H1 (cell line): ENCODE measurements around the gene PTPRG. TPM values are rescaled to one million over a fixed set of nuclear protein-coding genes. Genes with fewer than 3 reads are reported as not detected.
"Not testable (repeated sequence)": the region's sequence is repeated elsewhere in the genome, so short reads cannot be mapped to it uniquely, and the experiment has no call there.

Experiments
- CTCF ChIA-PET: fragments of 300-600 bp; sonication (Branson Sonifier 250); formaldehyde crosslinking; loops from one replicate; lab custom pipeline; 2021; ENCODE audit not compliant: partially characterized antibody; lab: Charles Lee
- POLR2A ChIA-PET: fragments of 300-600 bp; sonication (Branson Sonifier 250); formaldehyde crosslinking; loops from one replicate; lab custom pipeline; 2021; ENCODE audit warnings: inconsistent platforms; ENCODE audit not compliant: partially characterized antibody; lab: Charles Lee
- DNase-seq, 2 experiments: peaks; one replicate each; pipeline versions ENCODE4 v3.0.0 to v3.0.0-alpha.2; 2010 to 2022; ENCODE audit warnings: low spot score in 2 of 2, low read depth in 1 of 2, mixed read lengths in 1 of 2
- FAIRE-seq: peaks from 2 replicates; lab custom pipeline; 2011; peaks lifted over from hg19 to GRCh38; lab: Jason Lieb, UNC
- H2AFZ ChIP-seq: 2 replicates; pipeline ENCODE4 v1.8.1; 2012; ENCODE audit warnings: low read length, inconsistent platforms
- H2AK5ac ChIP-seq: 2 replicates; pipeline ENCODE4 v1.6.1; 2013; ENCODE audit warnings: low read depth, low read length
- H2BK120ac ChIP-seq: replicated peaks from 2 replicates; pipeline ENCODE3; 2013; ENCODE audit warnings: low read depth, low read length, inconsistent platforms
- H2BK12ac ChIP-seq: 2 replicates; pipeline ENCODE4 v1.6.1; 2013; ENCODE audit warnings: low read depth, low read length
- H2BK15ac ChIP-seq: 2 replicates; pipeline ENCODE4 v1.6.1; 2013; ENCODE audit warnings: low read length
- H2BK20ac ChIP-seq: 2 replicates; pipeline ENCODE4 v1.6.1; 2013; ENCODE audit warnings: low read length
- H2BK5ac ChIP-seq: 2 replicates; pipeline ENCODE4 v1.6.1; 2013; ENCODE audit warnings: low read depth, low read length
- H3K14ac ChIP-seq: 2 replicates; pipeline ENCODE4 v1.6.1; 2013; ENCODE audit warnings: inconsistent platforms; ENCODE audit not compliant: insufficient read length
- H3K18ac ChIP-seq: 2 replicates; pipeline ENCODE4 v1.6.1; 2013; ENCODE audit warnings: low read length; ENCODE audit errors: extremely low read depth
- H3K23ac ChIP-seq: 2 replicates; pipeline ENCODE4 v1.6.1; 2013; ENCODE audit warnings: inconsistent platforms; ENCODE audit not compliant: insufficient read length
- H3K23me2 ChIP-seq: 2 replicates; pipeline ENCODE4 v1.6.1; 2013; ENCODE audit warnings: low read depth, low read length
- H3K27ac ChIP-seq: 2 replicates; pipeline ENCODE4 v1.6.1; 2011; ENCODE audit warnings: low read depth, low read length, inconsistent platforms
- H3K27me3 ChIP-seq, 4 experiments: replicated peaks in 1 of 4; 1 replicate in 1 of 4; 2 replicates in 3 of 4; pipeline versions ENCODE4 v1.6.1 to v1.8.1; 2011 to 2013; ENCODE audit warnings: low read length in 3 of 4, mild to moderate bottlenecking in 3 of 4, inconsistent platforms in 2 of 4, mixed read lengths in 2 of 4, moderate library complexity in 1 of 4; ENCODE audit not compliant: control insufficient read depth in 3 of 4, insufficient read depth in 3 of 4; ENCODE audit errors: extremely low read depth in 1 of 4
- H3K36me3 ChIP-seq, 4 experiments: 2 replicates each; pipeline versions ENCODE4 v1.6.1 to v1.8.1; 2011 to 2013; ENCODE audit warnings: mild to moderate bottlenecking in 4 of 4, low read length in 3 of 4, moderate library complexity in 2 of 4, control low read depth in 1 of 4, inconsistent platforms in 1 of 4; ENCODE audit not compliant: insufficient read depth in 4 of 4, control insufficient read depth in 2 of 4
- H3K4ac ChIP-seq: replicated peaks from 2 replicates; pipeline ENCODE3; 2013; ENCODE audit warnings: low read length, low read depth, mixed read lengths, inconsistent platforms; ENCODE audit not compliant: insufficient read length
- H3K4me1 ChIP-seq, 4 experiments: replicated peaks in 1 of 4; 1 replicate in 1 of 4; 2 replicates in 3 of 4; pipeline versions ENCODE4 v1.6.1 to v1.8.1; 2011 to 2013; ENCODE audit warnings: low read length in 3 of 4, inconsistent platforms in 2 of 4, mixed read lengths in 1 of 4; ENCODE audit not compliant: insufficient read depth in 4 of 4, control insufficient read depth in 3 of 4
- H3K4me2 ChIP-seq, 2 experiments: 2 replicates each; pipeline versions ENCODE4 v1.6.1 to v1.8.1; 2011 to 2013; ENCODE audit warnings: low read depth in 2 of 2, low read length in 2 of 2, control low read depth in 1 of 2, inconsistent platforms in 1 of 2, mild to moderate bottlenecking in 1 of 2; ENCODE audit not compliant: insufficient read depth in 1 of 2
- H3K4me3 ChIP-seq, 4 experiments: fragments of 200-600, 300-600 bp in 1 of 4; sonication (generic), shearing (Covaris generic), sonication (Bioruptor Twin) in 1 of 4; 2 replicates each; pipeline versions ENCODE4 v1.5.1 to v1.8.1; 2011 to 2016; ENCODE audit warnings: low read length in 4 of 4, low read depth in 3 of 4, control low read depth in 2 of 4, inconsistent platforms in 2 of 4, mild to moderate bottlenecking in 2 of 4, mixed read lengths in 1 of 4, moderate library complexity in 1 of 4; ENCODE audit not compliant: insufficient read depth in 2 of 4; ENCODE audit errors: extremely low read depth in 1 of 4
- H3K56ac ChIP-seq: replicated peaks from 2 replicates; pipeline ENCODE3; 2013; ENCODE audit warnings: low read depth, mild to moderate bottlenecking, mixed read lengths, low read length, inconsistent platforms; ENCODE audit not compliant: insufficient read length
- H3K79me1 ChIP-seq: 2 replicates; pipeline ENCODE4 v1.6.1; 2013; ENCODE audit warnings: low read depth, low read length, control low read depth
- H3K79me2 ChIP-seq, 2 experiments: 2 replicates each; pipeline versions ENCODE4 v1.6.1 to v1.8.1; 2012 to 2013; ENCODE audit warnings: low read length in 2 of 2, mild to moderate bottlenecking in 2 of 2, inconsistent platforms in 1 of 2; ENCODE audit not compliant: insufficient read depth in 2 of 2, control insufficient read depth in 1 of 2
- H3K9ac ChIP-seq, 4 experiments: replicated peaks in 1 of 4; 1 replicate in 1 of 4; 2 replicates in 3 of 4; pipeline versions ENCODE4 v1.6.1 to v1.8.1; 2011 to 2013; ENCODE audit warnings: low read depth in 3 of 4, low read length in 3 of 4, control low read depth in 2 of 4, mild to moderate bottlenecking in 2 of 4, moderate library complexity in 2 of 4, inconsistent platforms in 1 of 4; ENCODE audit errors: extremely low read depth in 1 of 4
- H3K9me3 ChIP-seq, 2 experiments: 2 replicates each; pipeline versions ENCODE4 v1.6.1 to v1.8.1; 2012 to 2013; ENCODE audit warnings: mild to moderate bottlenecking in 2 of 2, moderate library complexity in 2 of 2, control low read depth in 1 of 2, inconsistent platforms in 1 of 2, low read depth in 1 of 2, low read length in 1 of 2, mixed read lengths in 1 of 2; ENCODE audit not compliant: insufficient read depth in 2 of 2
- H4K20me1 ChIP-seq, 2 experiments: replicated peaks in 1 of 2; 2 replicates each; pipeline versions ENCODE3 to v1.8.1; 2011 to 2013; ENCODE audit warnings: inconsistent platforms in 2 of 2, low read length in 2 of 2, mild to moderate bottlenecking in 1 of 2; ENCODE audit not compliant: insufficient read depth in 2 of 2, control insufficient read depth in 1 of 2
- H4K5ac ChIP-seq: 2 replicates; pipeline ENCODE4 v1.6.1; 2013; ENCODE audit warnings: low read length, low read depth, mixed read lengths, inconsistent platforms; ENCODE audit not compliant: insufficient read length
- H4K8ac ChIP-seq: 2 replicates; pipeline ENCODE4 v1.8.0; 2013; ENCODE audit warnings: mild to moderate bottlenecking, moderate library complexity, low read length, inconsistent platforms; ENCODE audit not compliant: insufficient read depth; ENCODE audit errors: extremely low read depth
- H4K91ac ChIP-seq: replicated peaks from 2 replicates; pipeline ENCODE3; 2013; ENCODE audit warnings: low read length, mixed read lengths, inconsistent platforms; ENCODE audit not compliant: insufficient read length
- WGBS, 2 experiments: shearing (Covaris generic) in 1 of 2; methylation state at CpG; one replicate each; pipeline versions ENCODE4 v1.1.6 to v1.1.7; 2013 to 2015; ENCODE audit warnings: low lambda C conversion rate in 2 of 2, mixed read lengths in 2 of 2, inconsistent platforms in 1 of 2, low coverage in 1 of 2, missing lambda C conversion rate in 1 of 2; ENCODE audit not compliant: insufficient replicate concordance in 2 of 2, insufficient coverage in 1 of 2, insufficient read length in 1 of 2; ENCODE audit errors: extremely low coverage in 1 of 2, missing lambda C conversion rate in 1 of 2; 5-methylcytosine and 5-hydroxymethylcytosine counted together
- polyA plus RNA-seq, 7 experiments: library from polyadenylated mRNA; depleted of rRNA in 3 of 7; stranded (reverse) in 5 of 7; unstranded in 2 of 7; fragments of >200 nt in 5 of 7; fragments of 200-250 nt in 2 of 7; gene quantifications; 1 replicate in 5 of 7; 2 replicates in 1 of 7; 4 replicates in 1 of 7; pipeline versions ENCODE4 v1.2.1 to v1.2.3, GENCODE V29; 2011 to 2013; ENCODE audit warnings: missing spikeins in 2 of 7, mixed read lengths in 2 of 7
- total RNA-seq: library from RNA; stranded (reverse); fragmentation: NEBNext Ultra II Directional; extraction: Animal tissue kit (Norgen Biotek cat#: 25700); gene quantifications from 2 replicates; pipeline ENCODE4 v1.2.1, GENCODE V29; 2021

Gene PTPRG
- total and polyA plus RNA-seq, 2 of the 8 experiments (the other 6 are each of a cell fraction or from before 2014, with no cell fraction given), result 23.3 to 96.2 TPM

DNA sequence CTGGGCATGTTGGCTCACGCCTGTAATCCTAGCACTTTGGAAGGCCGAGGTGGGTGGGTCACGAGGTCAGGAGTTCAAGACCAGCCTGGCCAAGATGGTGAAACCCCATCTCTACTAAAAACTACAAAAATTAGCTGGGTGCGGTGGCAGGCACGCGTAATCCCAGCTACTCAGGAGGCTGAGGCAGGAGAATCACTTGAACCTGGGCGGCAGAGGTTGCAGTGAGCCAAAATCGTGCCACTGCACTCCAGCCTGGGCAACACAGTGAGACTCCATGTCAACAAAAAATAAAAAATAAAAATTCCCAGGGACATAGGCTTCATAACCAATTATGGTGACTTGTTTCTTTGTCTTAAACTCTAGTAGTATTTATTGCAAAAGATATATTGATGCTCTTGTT, 155.3 kb downstream of the PTPRG start:
- not testable (repeated sequence) for H3K4me3 ChIP-seq, H4K91ac ChIP-seq, H3K18ac ChIP-seq, H3K23ac ChIP-seq, H2BK12ac ChIP-seq, H3K23me2 ChIP-seq, H3K9me3 ChIP-seq, H2BK5ac ChIP-seq, H3K79me1 ChIP-seq, H3K36me3 ChIP-seq, H2AK5ac ChIP-seq, FAIRE-seq, H3K9ac ChIP-seq, H3K27me3 ChIP-seq, H3K27ac ChIP-seq, DNase-seq, H3K4me2 ChIP-seq, H2BK120ac ChIP-seq, H2AFZ ChIP-seq, H3K14ac ChIP-seq, H3K4ac ChIP-seq, H2BK20ac ChIP-seq, H3K56ac ChIP-seq, H2BK15ac ChIP-seq, H4K20me1 ChIP-seq, H4K5ac ChIP-seq, H4K8ac ChIP-seq
- ChIA-PET CTCF (interaction anchor here (1.1 kb wide), 1 partner anchor 11 kb away, joined by 4 read pairs; no protein-coding TSS in a partner anchor), POLR2A (interaction anchor here (0.9 kb wide), 1 partner anchor 11 kb away, joined by 3 read pairs; no protein-coding TSS in a partner anchor)
- peaks cover 6 to 97% of the 10 kb centered on the region in 2 experiments; a peak in 3 of 4 replicates for H3K79me2 ChIP-seq
- peaks cover 5 to 17% (median 7%) of the 10 kb centered on the region in 4 experiments; a peak in 6 of 7 replicates for H3K4me1 ChIP-seq
- 94% methylated on average over 8 of the region's 8 CpGs; no CpG with 5 or more reads in 1 of the 2 experiments for WGBS, 2 experiments
